Measurements from ENCODE around the gene PXDC1.

The PXDC1 gene

DNA sequence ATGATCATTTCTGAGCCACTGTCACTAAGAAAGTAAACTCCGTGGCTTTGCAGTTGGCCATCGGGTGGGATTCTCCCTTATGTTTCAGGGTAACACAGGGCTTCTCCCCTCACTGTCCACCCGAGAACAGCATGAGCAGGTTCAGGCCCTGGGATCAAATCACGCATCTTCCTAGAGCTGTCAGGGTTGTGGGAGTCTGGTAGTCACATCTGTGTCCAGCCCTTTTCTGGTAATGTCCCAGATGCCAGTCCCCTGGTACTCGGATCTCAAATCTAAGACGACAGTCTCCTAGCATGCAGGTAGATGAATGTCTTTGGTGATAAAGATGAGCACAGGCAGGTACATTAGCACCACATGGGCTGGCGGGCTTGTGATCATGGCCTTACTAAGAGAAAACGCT, 4.8 kb downstream of the PXDC1 start:
- no peak for DNase-seq (ENCODE audit: low read depth)

DNA sequence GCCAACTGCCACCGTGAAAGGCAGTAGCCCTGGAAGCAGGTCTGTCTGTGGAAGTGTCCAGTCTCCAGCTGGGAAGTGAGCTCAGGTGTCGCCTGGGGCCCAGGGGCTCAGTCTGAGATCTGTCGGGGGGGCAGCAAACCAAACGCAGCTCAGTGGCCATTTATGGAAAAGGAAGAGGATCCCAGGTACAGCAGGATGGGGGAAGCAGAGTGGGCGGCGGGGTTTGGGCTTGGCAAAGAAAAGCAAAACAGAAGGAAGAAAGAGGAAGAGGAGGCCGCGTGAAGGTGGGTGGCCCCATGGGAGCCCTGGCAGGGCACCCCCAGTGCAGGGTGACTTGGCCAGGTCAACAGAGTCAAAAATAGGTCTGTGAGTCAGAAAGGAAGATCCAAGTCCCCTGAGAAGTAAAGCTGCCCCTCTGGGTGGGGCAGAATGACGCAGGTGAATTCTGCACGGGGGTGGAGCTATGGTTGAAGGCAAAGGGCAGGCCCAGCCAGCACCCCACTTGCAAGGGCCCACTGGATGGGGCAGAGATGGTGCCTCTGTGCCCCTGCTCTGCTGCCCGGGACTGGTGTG, 5.3 kb downstream of the PXDC1 start:
- DNase-seq (ENCODE audit: low read depth), result no peak

DNA sequence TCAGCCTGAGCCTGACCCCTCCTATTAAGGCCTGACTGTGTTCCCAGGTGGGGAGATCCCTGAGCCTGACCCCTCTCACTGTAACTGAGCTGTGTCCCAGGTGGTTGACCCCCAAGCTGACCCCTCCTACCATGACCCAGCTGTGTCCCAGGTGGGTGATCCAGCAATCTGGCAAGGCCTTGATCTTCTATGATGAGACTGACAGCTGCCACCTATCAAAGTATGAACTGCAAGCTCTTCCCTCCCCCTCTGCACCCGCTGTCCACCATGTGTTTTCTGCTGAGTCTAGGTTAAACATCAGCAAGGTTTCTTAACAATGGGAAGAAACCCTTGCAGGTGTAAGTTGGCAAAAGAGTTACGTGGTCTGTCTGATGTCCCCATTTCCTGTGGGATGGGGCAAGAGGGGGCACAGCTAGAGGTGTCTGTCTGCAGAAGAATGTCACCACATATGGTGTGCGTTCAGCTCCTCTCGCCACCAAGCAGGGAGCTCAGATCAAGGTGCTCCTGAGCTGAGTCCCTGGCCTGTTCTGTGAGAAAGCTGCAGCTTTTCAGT, 5.9 kb downstream of the PXDC1 start:
- DNase-seq (ENCODE audit: low read depth), result no peak

DNA sequence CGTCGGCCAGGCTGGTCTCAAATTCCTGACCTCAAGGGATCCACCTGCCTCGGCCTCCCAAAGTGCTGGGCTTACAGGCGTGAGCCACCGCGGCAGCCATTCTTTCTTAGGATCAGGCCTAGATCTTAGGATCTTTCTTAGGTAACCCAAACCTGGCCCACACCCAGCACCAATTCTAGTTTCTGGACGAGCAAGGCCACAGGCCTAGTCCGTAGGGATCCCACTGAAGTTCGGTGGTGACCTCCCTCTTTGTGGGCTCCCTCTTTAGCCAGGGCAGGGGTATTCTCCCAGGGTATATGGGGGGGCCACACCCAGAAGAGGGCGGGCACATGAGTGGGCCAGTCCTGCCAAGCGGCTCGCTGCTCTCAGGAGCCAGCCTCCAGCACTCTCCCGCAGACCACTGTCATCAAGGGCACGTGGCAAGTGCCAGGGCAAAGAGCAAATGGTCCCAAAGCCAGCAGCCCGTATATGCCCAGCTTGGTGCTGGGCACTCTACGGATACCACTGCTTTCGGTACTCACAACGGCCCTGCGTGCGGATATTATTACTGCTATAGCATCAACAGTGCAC, 6.5 kb downstream of the PXDC1 start:
- DNase-seq (ENCODE audit: low read depth), result no peak

DNA sequence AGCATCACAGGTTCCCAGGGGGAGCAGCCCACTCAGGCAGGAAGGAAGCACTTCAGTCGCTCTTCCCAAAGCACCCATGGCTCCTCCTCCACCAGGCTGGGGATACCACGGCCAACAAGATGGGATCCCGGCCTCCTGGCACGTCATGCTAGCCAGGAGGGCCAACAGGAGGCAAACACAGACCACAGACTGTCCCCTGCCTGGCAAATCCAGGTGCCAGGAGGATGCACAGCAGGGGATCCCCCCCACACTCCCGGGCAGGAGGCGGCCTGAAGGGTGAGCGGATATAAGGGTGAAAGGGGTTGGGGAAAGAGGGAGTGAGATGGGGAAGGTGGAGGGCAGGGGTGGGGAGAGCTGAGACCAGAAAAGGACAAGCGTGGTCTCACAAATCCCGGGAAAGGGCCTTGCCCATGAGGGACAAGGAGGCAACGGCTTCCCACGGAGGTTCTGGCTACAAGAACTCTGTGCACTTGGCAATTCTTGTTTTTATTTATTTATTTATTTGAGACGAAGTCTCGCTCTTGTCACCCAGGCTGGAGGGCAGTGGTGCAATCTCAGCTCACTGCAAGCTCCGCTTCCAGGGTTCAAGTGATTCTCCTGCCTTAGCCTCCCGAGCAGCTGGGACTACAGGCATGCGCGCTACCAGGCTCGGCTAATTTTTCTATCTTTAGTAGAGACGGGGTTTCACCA, 7.2 kb downstream of the PXDC1 start:
- DNase-seq (ENCODE audit: low read depth), result no peak

DNA sequence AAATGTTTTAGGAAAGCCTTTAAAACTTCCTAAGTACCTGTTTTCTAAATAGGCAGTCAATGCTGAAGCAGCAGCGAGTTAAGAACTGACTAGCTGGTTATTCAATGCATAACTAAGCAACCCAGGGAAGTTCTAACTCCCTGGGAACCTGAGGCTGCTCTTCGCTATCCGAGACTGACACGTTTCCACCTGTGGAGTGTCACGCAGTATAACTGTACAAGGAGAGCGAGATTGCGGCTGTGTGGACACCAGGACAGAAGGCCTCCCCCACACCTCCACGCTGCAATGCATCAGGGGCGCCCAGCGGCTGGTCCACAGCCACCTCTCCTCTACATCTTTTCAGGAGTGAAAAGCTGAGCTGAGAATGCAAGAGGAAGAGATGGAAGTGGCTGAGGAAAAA, 8.0 kb downstream of the PXDC1 start:
- DNase-seq (ENCODE audit: low read depth), result no peak

GRCh38 chr6:3742426-3743344, 8.8 kb downstream of the PXDC1 start:
- no peak for DNase-seq (ENCODE audit: low read depth)

DNA sequence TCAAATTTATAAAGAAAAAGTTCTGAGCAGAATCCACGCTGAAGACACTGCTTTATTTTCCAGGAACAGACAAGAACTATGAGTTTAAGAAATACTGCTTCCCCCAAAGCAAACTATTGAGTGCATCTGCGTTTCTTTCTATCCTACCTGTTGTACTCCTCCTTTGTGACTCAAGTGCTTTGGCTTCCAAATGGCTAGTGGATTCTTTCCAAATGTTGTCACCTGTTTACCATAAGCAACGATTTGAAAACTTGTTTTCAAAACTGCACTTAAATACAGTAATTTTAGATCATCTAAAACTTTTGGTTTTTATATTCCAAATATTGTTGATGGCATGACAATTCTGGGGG, 9.5 kb downstream of the PXDC1 start:
- no peak for DNase-seq (ENCODE audit: low read depth)

- no peak for DNase-seq (ENCODE audit: low read depth)
These were observed 10.0 kb downstream of the PXDC1 start for GRCh38 chr6:3741477-3741871.

GRCh38 chr6:3740551-3741476, 10.7 kb downstream of the PXDC1 start:
- no peak for DNase-seq (ENCODE audit: low read depth)

DNA sequence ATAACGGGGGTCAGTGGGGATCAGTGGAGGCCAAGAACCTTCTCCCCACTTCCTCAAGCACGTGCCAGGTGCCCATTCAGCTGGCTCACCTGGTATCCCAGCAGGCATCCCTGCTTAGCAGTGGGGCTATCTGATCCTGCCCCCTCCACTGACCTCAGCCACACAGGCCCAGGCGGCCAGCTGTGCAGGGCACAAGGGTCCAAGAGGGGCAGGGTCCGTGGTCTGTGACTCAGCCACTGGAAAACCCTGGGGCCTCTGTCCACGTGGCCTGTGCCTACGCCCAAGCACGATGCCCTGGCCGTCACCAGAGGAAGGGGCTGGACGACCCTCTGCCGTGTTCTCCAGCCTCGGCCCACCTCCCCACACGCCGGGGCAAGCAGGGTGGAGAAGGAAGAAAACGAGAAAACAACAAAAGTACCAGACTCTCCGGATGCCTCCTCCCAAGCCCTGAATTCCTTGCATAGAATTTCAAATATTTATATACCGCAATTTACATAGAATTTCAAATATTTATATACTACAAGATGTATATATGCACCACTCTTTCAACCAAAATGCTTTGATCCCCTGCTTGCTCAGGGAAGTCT, 12.1 kb downstream of the PXDC1 start:
- no peak for DNase-seq (ENCODE audit: low read depth)

GRCh38 chr6:3738381-3739131, 13.0 kb downstream of the PXDC1 start:
- no peak for DNase-seq (ENCODE audit: low read depth)

- no peak for DNase-seq (ENCODE audit: low read depth)
These were observed 13.7 kb downstream of the PXDC1 start for GRCh38 chr6:3737831-3738210.

DNA sequence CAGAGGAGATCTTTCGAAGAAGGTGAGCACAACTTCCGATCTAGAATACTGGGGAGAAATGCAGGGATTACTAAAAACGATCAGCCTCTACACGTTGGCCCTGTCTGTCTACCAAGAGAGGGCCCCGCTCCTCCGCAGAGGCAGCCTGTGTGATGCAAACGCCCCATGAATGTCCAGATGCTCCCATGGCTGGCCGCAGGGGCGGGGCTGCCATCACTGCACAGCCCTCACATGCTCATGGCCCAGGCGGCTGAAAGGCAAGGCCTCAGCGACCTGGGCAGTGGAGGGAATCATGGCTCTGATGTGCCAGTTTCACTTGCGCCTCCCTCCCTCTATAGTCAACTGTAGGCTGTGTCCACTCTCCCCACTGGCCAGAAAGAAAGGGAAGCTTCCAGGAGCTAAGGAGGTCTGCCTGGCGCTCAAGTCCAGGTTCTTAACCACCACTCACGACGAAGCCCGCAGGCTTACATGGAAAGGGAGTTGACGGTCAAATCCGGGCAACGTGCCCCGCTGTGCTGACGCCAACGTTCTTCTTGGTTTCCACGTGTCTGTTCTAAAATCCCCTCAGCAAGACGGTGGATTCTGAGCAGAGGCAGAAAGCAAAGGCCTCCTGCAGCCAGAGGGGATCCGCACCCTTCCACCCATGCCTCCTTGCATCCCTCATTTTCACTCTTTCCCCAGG, 14.2 kb downstream of the PXDC1 start:
- DNase-seq (ENCODE audit: low read depth), result no peak

GRCh38 chr6:3735029-3735605, 16.4 kb downstream of the PXDC1 start:
- no peak for DNase-seq (ENCODE audit: low read depth)

DNA sequence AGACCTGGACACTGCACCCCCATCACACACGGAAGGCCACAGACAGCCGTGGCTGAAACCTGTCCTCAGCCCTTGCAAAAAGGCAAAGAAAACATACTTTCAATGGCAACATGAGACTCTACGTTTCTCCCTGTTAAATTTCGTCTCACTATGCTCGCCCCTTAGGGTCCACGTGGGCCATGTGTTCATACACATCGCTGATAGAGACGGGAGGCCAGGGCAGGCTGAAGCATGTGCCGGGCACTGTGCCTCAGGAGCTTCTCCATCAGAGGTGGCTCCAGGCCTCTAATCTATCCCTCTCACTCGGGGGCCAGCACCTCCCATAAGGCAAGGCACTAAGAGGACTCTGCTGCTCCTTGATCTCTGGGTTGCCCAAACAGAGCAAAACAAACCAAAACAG, 17.5 kb downstream of the PXDC1 start:
- no peak for DNase-seq (ENCODE audit: low read depth)

DNA sequence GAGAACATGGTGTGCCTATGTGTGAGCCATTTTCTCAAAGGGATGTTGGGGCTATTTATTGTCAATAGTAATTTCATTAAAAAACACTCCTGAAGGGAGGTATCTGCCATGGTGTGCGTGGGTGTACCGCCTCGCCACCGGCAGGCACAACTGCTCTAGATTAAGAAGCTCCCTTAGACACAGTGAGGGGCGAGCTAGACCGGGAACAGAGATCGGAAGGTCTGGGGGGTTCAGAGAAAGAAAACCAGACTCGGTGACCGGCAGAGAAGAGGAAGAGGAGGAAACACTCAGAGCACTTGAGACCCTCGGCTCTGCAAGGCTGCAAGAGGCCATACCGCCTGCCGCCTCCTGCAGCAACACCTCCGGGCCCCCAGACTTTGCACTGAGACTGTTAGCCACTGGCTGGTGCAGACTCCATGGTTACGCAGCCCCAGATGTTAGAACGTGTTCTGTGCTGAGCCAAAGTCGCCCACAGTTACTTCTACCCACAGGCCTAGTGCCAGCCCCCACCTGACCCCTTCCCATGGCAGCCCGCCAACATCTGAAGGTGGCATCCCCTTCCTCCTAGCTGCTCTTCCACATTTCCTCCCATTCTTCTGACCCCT, 18.1 kb downstream of the PXDC1 start:
- DNase-seq (ENCODE audit: low read depth), result no peak

- DNase-seq (ENCODE audit: low read depth), result no peak
These were observed 19.0 kb downstream of the PXDC1 start for GRCh38 chr6:3732345-3733141.

Data from GM04503 (cell line).